DLD1 (cell line): ENCODE results near the gene OTUD6A.
"Not testable (repeated sequence)": the region's sequence is repeated elsewhere in the genome, so short reads cannot be mapped to it uniquely, and the experiment has no call there.

ENCODE experiments used
- in situ Hi-C: cut with HindIII; loops from 2 replicates; pipeline ENCODE4 v1.10.0; 2017; ENCODE audit warnings: low sequenced_read_pairs

Gene OTUD6A

DNA sequence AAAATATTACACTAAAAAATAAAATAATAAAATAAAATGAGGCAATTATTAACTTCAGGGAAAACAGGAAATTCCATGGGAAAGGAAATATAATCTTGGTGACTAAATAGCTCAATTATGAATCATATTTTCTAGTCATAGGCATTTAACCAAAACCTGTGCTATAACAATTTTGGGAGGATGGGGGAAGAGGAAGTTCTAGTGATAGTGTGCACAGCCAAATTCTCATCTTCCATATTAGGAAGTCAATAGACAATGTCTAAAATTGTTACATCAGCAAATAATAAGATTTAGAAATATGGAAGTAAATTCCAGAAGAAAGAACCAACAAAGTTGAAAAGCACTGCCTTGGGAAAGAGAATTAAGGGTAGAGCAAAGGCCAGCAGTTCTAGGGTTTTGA, 15.3 kb upstream of the OTUD6A start:
- in situ Hi-C loops: no loop called here

DNA sequence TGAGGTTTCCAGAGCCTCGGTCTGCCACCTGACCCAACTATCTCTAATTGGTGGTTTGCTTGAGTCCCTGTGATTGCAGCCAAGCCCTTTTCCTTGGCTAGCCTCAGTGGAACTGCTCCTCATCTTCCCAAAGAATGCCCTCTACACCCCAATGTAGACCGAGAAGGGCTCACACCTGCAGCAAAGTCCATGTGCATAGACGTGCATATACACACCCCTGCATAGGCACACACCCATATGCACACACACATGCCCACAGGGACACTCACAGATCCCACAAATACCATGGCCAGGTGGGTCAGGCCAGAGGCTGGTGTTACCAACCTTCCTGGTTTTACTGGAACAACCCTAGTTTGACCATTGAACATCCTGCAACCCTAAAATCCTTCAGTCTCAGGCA, 12.9 kb upstream of the OTUD6A start:
- in situ Hi-C loops: no loop called here

GRCh38 chrX:70049925-70050324, 12.3 kb upstream of the OTUD6A start, which contains the start of gene AWAT2:
Gene AWAT2 (minus strand): TSS chrX:70049938. CDS start chrX:70049932, 6 bp downstream.
- in situ Hi-C loops: no loop called here

- in situ Hi-C loops: no loop called here
These were observed 9.2 kb upstream of the OTUD6A start for GRCh38 chrX:70052895-70053615.

GRCh38 chrX:70054391-70054790, 7.9 kb upstream of the OTUD6A start:
- in situ Hi-C loops: no loop called here

- in situ Hi-C loops: no loop called here
These were observed 799 bp downstream of the OTUD6A start for GRCh38 chrX:70062961-70063550.

DNA sequence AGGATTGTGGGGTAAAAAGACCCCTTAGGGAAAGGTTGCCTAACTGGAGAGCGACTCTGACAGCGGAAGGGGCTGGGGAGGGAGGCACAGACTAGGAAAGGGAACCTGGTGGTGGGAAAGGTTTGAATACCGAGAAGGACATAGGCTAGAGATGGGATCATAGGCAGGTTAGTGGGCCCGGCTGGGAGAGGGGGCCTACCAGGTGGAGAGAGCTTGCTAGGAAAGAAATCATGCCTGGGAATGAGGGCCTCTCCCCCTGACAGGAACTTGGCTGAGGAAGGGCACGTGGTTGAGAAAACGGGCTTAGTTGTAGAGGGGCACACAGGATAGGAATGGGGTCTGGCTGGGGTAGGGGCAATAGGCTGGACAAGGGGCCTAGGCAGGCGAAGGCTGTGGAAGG, 4.4 kb downstream of the OTUD6A start:
- in situ Hi-C loops: no loop called here

- in situ Hi-C loops: no loop called here
These were observed 17.0 kb downstream of the OTUD6A start for GRCh38 chrX:70079297-70079696.

- in situ Hi-C loops: no loop called here
These were observed 17.6 kb downstream of the OTUD6A start for GRCh38 chrX:70079870-70080269.

DNA sequence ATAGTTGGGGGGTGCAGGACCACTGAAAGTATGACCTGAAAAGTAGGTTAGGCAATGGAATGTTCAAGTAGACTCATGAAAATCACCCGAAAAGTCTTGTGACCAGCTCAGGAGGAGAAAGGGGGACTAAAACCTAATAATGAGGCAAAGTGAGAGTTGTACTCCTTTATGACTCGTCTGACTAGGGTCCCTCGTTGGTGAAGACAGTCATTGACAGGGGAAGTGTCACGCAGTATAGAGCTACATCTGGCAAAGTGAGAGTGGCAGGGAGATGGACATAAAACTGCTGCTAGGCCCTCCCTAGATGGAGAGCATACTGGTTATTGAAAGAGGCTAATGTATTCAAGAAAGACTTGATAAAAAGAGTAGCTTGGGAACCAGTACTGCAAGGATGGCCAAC, 20.5 kb downstream of the OTUD6A start:
- in situ Hi-C loops: no loop called here

DNA sequence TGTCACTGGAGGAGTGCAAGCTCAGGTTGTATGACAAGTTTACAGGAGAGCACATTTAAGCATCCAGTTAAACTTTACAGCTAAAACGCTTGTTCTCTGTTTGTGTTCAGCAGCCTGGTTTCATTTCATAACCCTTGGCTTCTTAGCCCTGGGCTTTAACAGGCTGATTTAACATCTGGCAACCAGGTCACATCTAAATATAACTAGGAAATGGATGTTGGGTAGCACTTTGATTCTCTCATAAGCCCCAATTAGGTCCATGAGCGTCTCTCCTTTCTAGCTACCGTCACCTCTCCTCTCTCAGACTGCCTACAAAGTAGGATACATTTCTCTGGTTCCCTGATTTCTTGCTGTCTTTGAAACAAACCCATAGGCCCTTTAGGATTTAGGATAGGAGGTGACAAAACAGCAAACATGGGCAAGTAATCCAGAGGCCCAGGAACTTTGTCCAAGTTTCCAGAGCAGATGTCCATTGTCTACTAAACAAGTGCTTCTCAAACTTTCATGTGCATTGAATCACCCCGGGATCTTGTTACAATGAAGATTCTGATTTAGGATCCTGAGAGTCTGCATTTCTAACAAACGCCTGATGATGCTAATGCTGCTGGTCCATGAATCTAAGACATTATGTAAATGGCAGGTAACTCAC, 22.5 kb downstream of the OTUD6A start:
- in situ Hi-C loops: no loop called here

DNA sequence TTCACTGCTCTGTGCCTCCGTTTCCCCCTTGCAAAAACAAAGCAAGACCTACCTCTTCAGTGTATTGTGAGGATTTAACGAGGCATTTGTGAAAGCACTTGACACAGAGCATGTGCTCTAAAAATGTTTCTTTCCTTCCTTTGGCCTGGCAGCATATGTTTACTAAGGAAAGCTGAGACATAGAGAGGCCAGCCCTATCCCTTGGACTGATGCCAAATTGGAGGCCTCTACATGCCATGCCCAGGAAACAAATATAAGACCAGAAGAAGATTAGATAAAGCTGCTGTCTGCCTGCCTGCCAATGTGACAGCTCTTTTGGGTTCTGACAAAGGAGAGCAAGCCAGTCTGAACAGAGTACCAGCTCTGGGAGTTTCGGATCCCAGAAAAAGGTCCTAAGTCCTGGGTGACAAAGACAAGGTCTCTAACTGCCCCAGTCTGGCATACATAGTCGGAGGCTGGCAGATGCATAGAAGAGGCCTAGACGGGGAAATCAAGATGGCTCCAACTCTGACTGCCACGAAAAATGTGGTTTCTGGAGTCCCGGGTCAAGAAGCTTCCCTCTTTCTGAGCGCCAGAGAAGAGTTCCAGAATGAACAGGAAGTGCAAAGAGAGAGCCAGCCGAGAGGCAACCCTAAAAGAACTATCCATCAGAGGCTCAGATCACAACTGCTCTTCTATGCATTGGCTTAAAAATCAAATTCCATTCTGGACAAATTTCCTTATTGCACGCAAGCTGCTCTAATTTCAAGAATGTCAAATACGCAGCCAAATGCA, 25.8 kb downstream of the OTUD6A start:
- in situ Hi-C loops: no loop called here

- in situ Hi-C loops: no loop called here
These were observed 26.5 kb downstream of the OTUD6A start for GRCh38 chrX:70088751-70089150.

- in situ Hi-C loops: no loop called here
These were observed 27.5 kb downstream of the OTUD6A start for GRCh38 chrX:70089604-70090297.

- in situ Hi-C loops: no loop called here
These were observed 30.0 kb downstream of the OTUD6A start for GRCh38 chrX:70092247-70092646.

GRCh38 chrX:70096052-70096451, 33.8 kb downstream of the OTUD6A start:
- in situ Hi-C loops: no loop called here

GRCh38 chrX:70105229-70105628, 43.0 kb downstream of the OTUD6A start:
- in situ Hi-C loops: no loop called here

GRCh38 chrX:70111436-70112026, 49.3 kb downstream of the OTUD6A start:
- in situ Hi-C loops: not testable (repeated sequence)
